Measurements from ENCODE around the gene ARID4B. TPM values are rescaled to one million over a fixed set of nuclear protein-coding genes. Genes with fewer than 3 reads are reported as not detected.

Gene ARID4B
- total RNA-seq, 1 experiment from 2014 or later = 28.3 TPM

DNA sequence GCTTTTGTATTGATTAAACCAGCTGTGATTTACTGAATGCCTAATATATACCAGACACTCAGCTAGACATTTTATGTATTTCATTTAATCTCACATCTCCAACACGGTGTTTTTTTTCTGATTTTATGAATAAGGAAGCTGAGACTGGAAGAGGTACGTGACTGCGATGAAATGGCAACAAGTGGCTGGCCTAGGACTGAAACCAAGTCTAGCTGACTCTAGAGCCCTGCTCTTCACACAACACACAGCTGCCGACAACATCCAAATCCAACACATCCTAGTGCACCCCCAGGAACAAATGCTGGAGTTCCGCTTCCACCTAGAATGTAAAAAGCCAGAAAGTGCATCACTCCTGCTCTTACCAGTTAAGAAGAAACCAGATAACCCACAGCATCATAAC is 188.7 kb downstream of the ARID4B start:
- Histone ChIP-seq H3K36me3 (ENCODE audit: control insufficient read depth in 1 of 2, insufficient read depth in 2 of 2, low read length in 2 of 2) (peaks cover 24 to 43% of the 10 kb centered on the region in 2 experiments), H2AFZ (ENCODE audit: low read depth, low read length, poor library complexity, severe bottlenecking) (no peak overlapping the region), H3K79me2 (ENCODE audit: insufficient read depth, low read length) (peaks cover 13% of the 10 kb centered on the region), H3K27me3 (ENCODE audit: insufficient read depth, low read length) (no peaks in the 10 kb centered on the region), H3K4me1 (ENCODE audit: control insufficient read depth in 1 of 2, insufficient read depth in 2 of 2, low read length in 2 of 2) (no peaks in the 10 kb centered on the region), H3K4me3 (replicated peaks in 1 of 2; ENCODE audit: low read depth in 1 of 2, low read length in 2 of 2) (no peak overlapping the region), H3K9ac (ENCODE audit: low read length) (no peak overlapping the region), H3K4me2 (ENCODE audit: low read length) (no peak overlapping the region), H3K27ac (ENCODE audit: low read depth, low read length) (no peak overlapping the region), H3K9me2 (ENCODE audit: insufficient read depth) (no peaks in the 10 kb centered on the region), H3K9me3 (ENCODE audit: control insufficient read depth in 1 of 2, insufficient read depth in 1 of 2, low read depth in 1 of 2, low read length in 2 of 2) (no peaks in the 10 kb centered on the region), H4K20me1 (ENCODE audit: insufficient read depth) (0 out of 2 replicates have a peak, but pooled peaks cover 3% of the 10 kb centered on the region)
- intact Hi-C loops (cut with micrococcal nuclease) = no loop called here
- no peak for TF ChIP-seq SRF (IDR thresholded peaks at IDR 0.05; ENCODE audit: low read depth)
- no peak for TF ChIP-seq ELF1 (IDR thresholded peaks at IDR 0.05; ENCODE audit: borderline replicate concordance, low read depth)
- no peak for TF ChIP-seq CEBPB (IDR thresholded peaks at IDR 0.05; ENCODE audit: low read depth)
- no peak for TF ChIP-seq TCF7L2 (IDR thresholded peaks at IDR 0.05; ENCODE audit: borderline replicate concordance, extremely low read depth, insufficient read depth, insufficient read length)
- TF ChIP-seq, protein P1, sequence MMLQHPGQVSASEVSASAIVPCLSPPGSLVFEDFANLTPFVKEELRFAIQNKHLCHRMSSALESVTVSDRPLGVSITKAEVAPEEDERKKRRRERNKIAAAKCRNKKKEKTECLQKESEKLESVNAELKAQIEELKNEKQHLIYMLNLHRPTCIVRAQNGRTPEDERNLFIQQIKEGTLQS (IDR thresholded peaks at IDR 0.05) = no peak
- TF ChIP-seq, protein P2, sequence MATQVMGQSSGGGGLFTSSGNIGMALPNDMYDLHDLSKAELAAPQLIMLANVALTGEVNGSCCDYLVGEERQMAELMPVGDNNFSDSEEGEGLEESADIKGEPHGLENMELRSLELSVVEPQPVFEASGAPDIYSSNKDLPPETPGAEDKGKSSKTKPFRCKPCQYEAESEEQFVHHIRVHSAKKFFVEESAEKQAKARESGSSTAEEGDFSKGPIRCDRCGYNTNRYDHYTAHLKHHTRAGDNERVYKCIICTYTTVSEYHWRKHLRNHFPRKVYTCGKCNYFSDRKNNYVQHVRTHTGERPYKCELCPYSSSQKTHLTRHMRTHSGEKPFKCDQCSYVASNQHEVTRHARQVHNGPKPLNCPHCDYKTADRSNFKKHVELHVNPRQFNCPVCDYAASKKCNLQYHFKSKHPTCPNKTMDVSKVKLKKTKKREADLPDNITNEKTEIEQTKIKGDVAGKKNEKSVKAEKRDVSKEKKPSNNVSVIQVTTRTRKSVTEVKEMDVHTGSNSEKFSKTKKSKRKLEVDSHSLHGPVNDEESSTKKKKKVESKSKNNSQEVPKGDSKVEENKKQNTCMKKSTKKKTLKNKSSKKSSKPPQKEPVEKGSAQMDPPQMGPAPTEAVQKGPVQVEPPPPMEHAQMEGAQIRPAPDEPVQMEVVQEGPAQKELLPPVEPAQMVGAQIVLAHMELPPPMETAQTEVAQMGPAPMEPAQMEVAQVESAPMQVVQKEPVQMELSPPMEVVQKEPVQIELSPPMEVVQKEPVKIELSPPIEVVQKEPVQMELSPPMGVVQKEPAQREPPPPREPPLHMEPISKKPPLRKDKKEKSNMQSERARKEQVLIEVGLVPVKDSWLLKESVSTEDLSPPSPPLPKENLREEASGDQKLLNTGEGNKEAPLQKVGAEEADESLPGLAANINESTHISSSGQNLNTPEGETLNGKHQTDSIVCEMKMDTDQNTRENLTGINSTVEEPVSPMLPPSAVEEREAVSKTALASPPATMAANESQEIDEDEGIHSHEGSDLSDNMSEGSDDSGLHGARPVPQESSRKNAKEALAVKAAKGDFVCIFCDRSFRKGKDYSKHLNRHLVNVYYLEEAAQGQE (IDR thresholded peaks at IDR 0.05; ENCODE audit: low read depth) = no peak
- TF ChIP-seq FOSL1 (IDR thresholded peaks at IDR 0.05; ENCODE audit: low read depth) = no peak
- TF ChIP-seq EZH2 (IDR thresholded peaks at IDR 0.05) = no peak
- no peak for TF ChIP-seq SP1 (IDR thresholded peaks at IDR 0.05; ENCODE audit: low read depth)
- no peak for TF ChIP-seq RAD21 (IDR thresholded peaks at IDR 0.05; ENCODE audit: low read depth)
- TF ChIP-seq, protein P3, sequence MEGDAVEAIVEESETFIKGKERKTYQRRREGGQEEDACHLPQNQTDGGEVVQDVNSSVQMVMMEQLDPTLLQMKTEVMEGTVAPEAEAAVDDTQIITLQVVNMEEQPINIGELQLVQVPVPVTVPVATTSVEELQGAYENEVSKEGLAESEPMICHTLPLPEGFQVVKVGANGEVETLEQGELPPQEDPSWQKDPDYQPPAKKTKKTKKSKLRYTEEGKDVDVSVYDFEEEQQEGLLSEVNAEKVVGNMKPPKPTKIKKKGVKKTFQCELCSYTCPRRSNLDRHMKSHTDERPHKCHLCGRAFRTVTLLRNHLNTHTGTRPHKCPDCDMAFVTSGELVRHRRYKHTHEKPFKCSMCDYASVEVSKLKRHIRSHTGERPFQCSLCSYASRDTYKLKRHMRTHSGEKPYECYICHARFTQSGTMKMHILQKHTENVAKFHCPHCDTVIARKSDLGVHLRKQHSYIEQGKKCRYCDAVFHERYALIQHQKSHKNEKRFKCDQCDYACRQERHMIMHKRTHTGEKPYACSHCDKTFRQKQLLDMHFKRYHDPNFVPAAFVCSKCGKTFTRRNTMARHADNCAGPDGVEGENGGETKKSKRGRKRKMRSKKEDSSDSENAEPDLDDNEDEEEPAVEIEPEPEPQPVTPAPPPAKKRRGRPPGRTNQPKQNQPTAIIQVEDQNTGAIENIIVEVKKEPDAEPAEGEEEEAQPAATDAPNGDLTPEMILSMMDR (IDR thresholded peaks at IDR 0.05 in 2 of 3, conservative IDR thresholded peaks at IDR 0.05 in 1 of 3; ENCODE audit: borderline replicate concordance in 1 of 3, insufficient read depth in 1 of 3, low read depth in 2 of 3, low read length in 2 of 3) = no peak
- TF ChIP-seq EGR1 (IDR thresholded peaks at IDR 0.05; ENCODE audit: low read depth) = no peak
- TF ChIP-seq POLR2AphosphoS5 (IDR thresholded peaks at IDR 0.05; ENCODE audit: low read depth, low read length) = no peak
- TF ChIP-seq ZNF274 (IDR thresholded peaks at IDR 0.05; ENCODE audit: low read depth, low read length) = no peak
- no peak for TF ChIP-seq JUND (IDR thresholded peaks at IDR 0.05)
- TF ChIP-seq, protein P4, sequence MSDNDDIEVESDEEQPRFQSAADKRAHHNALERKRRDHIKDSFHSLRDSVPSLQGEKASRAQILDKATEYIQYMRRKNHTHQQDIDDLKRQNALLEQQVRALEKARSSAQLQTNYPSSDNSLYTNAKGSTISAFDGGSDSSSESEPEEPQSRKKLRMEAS (IDR thresholded peaks at IDR 0.05) = no peak
- TF ChIP-seq ZFX (IDR thresholded peaks at IDR 0.05) = no peak
- no peak for TF ChIP-seq YY1 (IDR thresholded peaks at IDR 0.05; ENCODE audit: extremely low read depth, insufficient replicate concordance, low read depth, low read length)
- no peak for TF ChIP-seq EZH2phosphoT487 (IDR thresholded peaks at IDR 0.05; ENCODE audit: borderline replicate concordance)
- ATAC-seq (no peak), DNase-seq (ENCODE audit: low read depth, low spot score) (no peak)
- BruUV-seq (replicated peaks) = no TSS peak
- RAD21 ChIA-PET (ENCODE audit: low non-redundant PET in 1 of 2, low total read pairs in 2 of 2, uncharacterized antibody in 2 of 2, unreplicated experiment in 2 of 2) = no interaction called here
- POLR2A ChIA-PET = no interaction called here
- CTCF ChIA-PET = interaction anchor here (0.6 kb wide), 1 partner anchor 487 kb away, joined by 6 read pairs; no protein-coding TSS in a partner anchor
